ENCODE results near the gene ESCO1.

- no peak for TF ChIP-seq POLR2A (IDR thresholded peaks at IDR 0.05; ENCODE audit: low read depth, low read length)
- no peak for TF ChIP-seq POLR2AphosphoS5 (IDR thresholded peaks at IDR 0.05; ENCODE audit: low read depth, low read length)
- TF ChIP-seq TAF1 (IDR thresholded peaks at IDR 0.05; ENCODE audit: borderline replicate concordance, low read depth, low read length) = no peak
Observed at GRCh38 chr18:21502661-21503060, 97.8 kb downstream of the ESCO1 start.

All from GM12892 (cell line).